HG03432 (cell line): ENCODE data around the gene PAK2.
"Not testable (repeated sequence)": the region's sequence is repeated elsewhere in the genome, so short reads cannot be mapped to it uniquely, and the experiment has no call there.

Source experiments
- ATAC-seq: cut with Tn5 transposase; IDR thresholded peaks from one replicate; pipeline ENCODE4 v1.9.1; 2021; ENCODE audit warnings: mild to moderate bottlenecking, moderate library complexity; ENCODE audit not compliant: unreplicated experiment

Gene PAK2

GRCh38 chr3:196735751-196736150 is 3.9 kb upstream of the PAK2 start:
- no peak for ATAC-seq

- ATAC-seq = no peak
Measured at GRCh38 chr3:196736670-196737374, 2.8 kb upstream of the PAK2 start.

GRCh38 chr3:196737655-196738054 is 2.0 kb upstream of the PAK2 start:
- ATAC-seq = no peak

GRCh38 chr3:196740481-196741248 is 1.0 kb downstream of the PAK2 start:
- no peak for ATAC-seq

GRCh38 chr3:196741249-196741889 is 1.7 kb downstream of the PAK2 start:
- no peak for ATAC-seq

GRCh38 chr3:196743569-196743968 is 3.9 kb downstream of the PAK2 start:
- not testable (repeated sequence) for ATAC-seq

GRCh38 chr3:196749125-196749524 is 9.5 kb downstream of the PAK2 start:
- no peak for ATAC-seq

- ATAC-seq = no peak
Measured at GRCh38 chr3:196753201-196753600, 13.5 kb downstream of the PAK2 start.

GRCh38 chr3:196754091-196754981 is 14.7 kb downstream of the PAK2 start:
- no peak for ATAC-seq

GRCh38 chr3:196756732-196757131 is 17.1 kb downstream of the PAK2 start:
- ATAC-seq = no peak

- ATAC-seq = no peak
Measured at GRCh38 chr3:196757876-196758739, 18.5 kb downstream of the PAK2 start.

- no peak for ATAC-seq
Measured at GRCh38 chr3:196763179-196763578, 23.5 kb downstream of the PAK2 start.

- ATAC-seq = no peak
Measured at GRCh38 chr3:196765454-196765853, 25.8 kb downstream of the PAK2 start.

- ATAC-seq = no peak
Measured at GRCh38 chr3:196771067-196771466, 31.4 kb downstream of the PAK2 start.

GRCh38 chr3:196772102-196772501 is 32.4 kb downstream of the PAK2 start:
- ATAC-seq = no peak

GRCh38 chr3:196772897-196773296 is 33.2 kb downstream of the PAK2 start:
- no peak for ATAC-seq

GRCh38 chr3:196774191-196774820 is 34.6 kb downstream of the PAK2 start:
- no peak for ATAC-seq

GRCh38 chr3:196774848-196775422 is 35.3 kb downstream of the PAK2 start:
- ATAC-seq = no peak

GRCh38 chr3:196775938-196776337 is 36.3 kb downstream of the PAK2 start:
- ATAC-seq = no peak
